SK-N-DZ (cell line): ENCODE results near the gene ZNF580. TPM values are rescaled to one million over a fixed set of nuclear protein-coding genes. Genes with fewer than 3 reads are reported as not detected.

Experiments used
- DNase-seq: peaks from one replicate; pipeline ENCODE4 v3.0.0-alpha.2; 2015; ENCODE audit warnings: low spot score
- polyA plus RNA-seq, 2 experiments: library from polyadenylated mRNA; depleted of rRNA; stranded (reverse); fragments of >200 nt; gene quantifications; 2 replicates each; pipeline ENCODE4 v1.2.3, GENCODE V29; 2014

ZNF580 gene
- polyA plus RNA-seq (2014; cell fraction: cytosol; rRNA removed), result 6.5 and 12.3 TPM in 2 replicates
- 12.4 and 15.1 TPM in 2 replicates for polyA plus RNA-seq (2014; cell fraction: nucleus; rRNA removed)

- DNase-seq, result peak; percentile 60
Observed at GRCh38 chr19:55640577-55641425, at the start of gene ZNF580. TSS of gene ZNF580 (plus strand) at chr19:55641002. CDS start at chr19:55642509, 1,507 bp downstream.

GRCh38 chr19:55591555-55591954, 49.2 kb upstream of the ZNF580 start:
- no peak for DNase-seq

- no peak for DNase-seq
Observed at GRCh38 chr19:55592391-55593090, 48.3 kb upstream of the ZNF580 start.

GRCh38 chr19:55593096-55593772, 47.6 kb upstream of the ZNF580 start:
- no peak for DNase-seq

- DNase-seq, result no peak
Observed at GRCh38 chr19:55594996-55595545, 45.7 kb upstream of the ZNF580 start.

- no peak for DNase-seq
Observed at GRCh38 chr19:55596304-55596703, 44.5 kb upstream of the ZNF580 start.

GRCh38 chr19:55597501-55597921, 43.3 kb upstream of the ZNF580 start:
- DNase-seq, result no peak

- no peak for DNase-seq
Observed at GRCh38 chr19:55598034-55598433, 42.8 kb upstream of the ZNF580 start.

GRCh38 chr19:55598719-55599467, 41.9 kb upstream of the ZNF580 start:
- peak; percentile 93 for DNase-seq

GRCh38 chr19:55599468-55599841, 41.3 kb upstream of the ZNF580 start, which contains the start of gene FIZ1:
TSS of gene FIZ1 (minus strand) at chr19:55599517. CDS start at chr19:55597865, 1,652 bp downstream.
- DNase-seq, result peak; percentile 95

- peak; percentile 87 for DNase-seq
Observed at GRCh38 chr19:55599842-55600661, 40.8 kb upstream of the ZNF580 start, which contains the start of gene ZNF524. TSS of gene ZNF524 (plus strand) at chr19:55600288. CDS start at chr19:55602113, 1,825 bp downstream.

- DNase-seq, result no peak
Observed at GRCh38 chr19:55600662-55601028, 40.2 kb upstream of the ZNF580 start.

- no peak for DNase-seq
Observed at GRCh38 chr19:55601084-55601483, 39.7 kb upstream of the ZNF580 start.

- DNase-seq, result no peak
Observed at GRCh38 chr19:55602104-55603001, 38.4 kb upstream of the ZNF580 start.

GRCh38 chr19:55603115-55603514, 37.7 kb upstream of the ZNF580 start:
- DNase-seq, result no peak

- DNase-seq, result no peak
Observed at GRCh38 chr19:55603581-55604292, 37.1 kb upstream of the ZNF580 start.

GRCh38 chr19:55605207-55605636, 35.6 kb upstream of the ZNF580 start:
- peak; percentile 94 for DNase-seq
